ENCODE data around the gene WDFY4. TPM values are rescaled to one million over a fixed set of nuclear protein-coding genes. Genes with fewer than 3 reads are reported as not detected.

WDFY4 gene
- total and polyA plus RNA-seq, 9 donors: 1.2 to 3.9 (median 2.4) TPM

Other genes with a start within 250 kb of the WDFY4 start
- gene ARHGAP22, start 79.8 kb upstream of the WDFY4 start, total RNA-seq: 1.2 TPM
- 1 to 10 TPM in 7 of 8 donors, under 1 TPM in 1; 0.72 to 3.0 (median 1.2) TPM for gene ARHGAP22, start 79.8 kb upstream of the WDFY4 start, polyA plus RNA-seq (ENCODE audit: insufficient read depth in 1 of 8, insufficient read length in 8 of 8, low replicate concordance in 1 of 8)

All from muscle of leg (tissue), 9 donors.